RWPE2 (cell line): ENCODE measurements around the gene PPFIA2.
"Not testable (repeated sequence)": the region's sequence is repeated elsewhere in the genome, so short reads cannot be mapped to it uniquely, and the experiment has no call there.

Experiments
- ATAC-seq: fragments of 200-7000 bp; cut with Tn5 transposase; 3 replicates; pipeline ENCODE4 v1.9.1; 2021; ENCODE audit warnings: low read depth
- DNase-seq: peaks from one replicate; pipeline ENCODE4 v3.0.0-alpha.2; 2020; ENCODE audit warnings: low spot score
- H3K27ac ChIP-seq: fragments of 450-650 bp; 2 replicates; pipeline ENCODE4 v1.5.1; 2017; ENCODE audit warnings: mild to moderate bottlenecking; ENCODE audit not compliant: poor library complexity, severe bottlenecking
- H3K27me3 ChIP-seq: fragments of 250-450 bp; sonication (Bioruptor Pico); 2 replicates; pipeline ENCODE4 v1.5.1; 2021; ENCODE audit warnings: mild to moderate bottlenecking, moderate library complexity; ENCODE audit not compliant: insufficient read depth, poor library complexity, severe bottlenecking
- H3K36me3 ChIP-seq: fragments of 250-450 bp; sonication (Bioruptor Pico); 2 replicates; pipeline ENCODE4 v1.5.1; 2020; ENCODE audit warnings: low read depth, mild to moderate bottlenecking, moderate library complexity
- H3K4me1 ChIP-seq: fragments of 250-450 bp; sonication (Bioruptor Pico); 2 replicates; pipeline ENCODE4 v1.5.1; 2021; ENCODE audit warnings: mild to moderate bottlenecking, moderate library complexity; ENCODE audit not compliant: insufficient read depth, poor library complexity, severe bottlenecking
- H3K4me3 ChIP-seq: fragments of 250-450 bp; sonication (Bioruptor Pico); 2 replicates; pipeline ENCODE4 v1.5.1; 2021; ENCODE audit warnings: mild to moderate bottlenecking, moderate library complexity; ENCODE audit not compliant: severe bottlenecking
- H3K9me3 ChIP-seq: fragments of 250-450 bp; sonication (Bioruptor Pico); 2 replicates; pipeline ENCODE4 v1.5.1; 2021; ENCODE audit warnings: mild to moderate bottlenecking, moderate library complexity; ENCODE audit not compliant: severe bottlenecking
- TF ChIP-seq, protein P1 (sequence below): fragments of 450-650 bp; IDR thresholded peaks from one replicate; pipeline ENCODE4 v1.5.1; 2017; ENCODE audit warnings: mild to moderate bottlenecking, moderate library complexity; ENCODE audit not compliant: poor library complexity, severe bottlenecking

Gene PPFIA2

GRCh38 chr12:81596558-81596957 is 162.6 kb downstream of the PPFIA2 start:
- Histone ChIP-seq H3K27ac (no peak overlapping the region), H3K4me1 (no peaks in the 10 kb centered on the region), H3K27me3 (no peaks in the 10 kb centered on the region), H3K4me3 (no peak overlapping the region), H3K9me3 (no peaks in the 10 kb centered on the region), H3K36me3 (no peaks in the 10 kb centered on the region)
- ATAC-seq (no peak), DNase-seq (no peak)
- TF ChIP-seq, protein P1, sequence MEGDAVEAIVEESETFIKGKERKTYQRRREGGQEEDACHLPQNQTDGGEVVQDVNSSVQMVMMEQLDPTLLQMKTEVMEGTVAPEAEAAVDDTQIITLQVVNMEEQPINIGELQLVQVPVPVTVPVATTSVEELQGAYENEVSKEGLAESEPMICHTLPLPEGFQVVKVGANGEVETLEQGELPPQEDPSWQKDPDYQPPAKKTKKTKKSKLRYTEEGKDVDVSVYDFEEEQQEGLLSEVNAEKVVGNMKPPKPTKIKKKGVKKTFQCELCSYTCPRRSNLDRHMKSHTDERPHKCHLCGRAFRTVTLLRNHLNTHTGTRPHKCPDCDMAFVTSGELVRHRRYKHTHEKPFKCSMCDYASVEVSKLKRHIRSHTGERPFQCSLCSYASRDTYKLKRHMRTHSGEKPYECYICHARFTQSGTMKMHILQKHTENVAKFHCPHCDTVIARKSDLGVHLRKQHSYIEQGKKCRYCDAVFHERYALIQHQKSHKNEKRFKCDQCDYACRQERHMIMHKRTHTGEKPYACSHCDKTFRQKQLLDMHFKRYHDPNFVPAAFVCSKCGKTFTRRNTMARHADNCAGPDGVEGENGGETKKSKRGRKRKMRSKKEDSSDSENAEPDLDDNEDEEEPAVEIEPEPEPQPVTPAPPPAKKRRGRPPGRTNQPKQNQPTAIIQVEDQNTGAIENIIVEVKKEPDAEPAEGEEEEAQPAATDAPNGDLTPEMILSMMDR = no peak

GRCh38 chr12:81591256-81591655 is 167.9 kb downstream of the PPFIA2 start:
- TF ChIP-seq, protein P1 = no peak
- H3K4me1 ChIP-seq = no peaks in the 10 kb centered on the region
- no peak overlapping the region for H3K27ac ChIP-seq
- no peaks in the 10 kb centered on the region for H3K36me3 ChIP-seq
- ATAC-seq (no peak), DNase-seq (no peak)
- no peak overlapping the region for H3K4me3 ChIP-seq
- H3K9me3 ChIP-seq = no peaks in the 10 kb centered on the region
- H3K27me3 ChIP-seq = no peaks in the 10 kb centered on the region

GRCh38 chr12:81590703-81591102 is 168.4 kb downstream of the PPFIA2 start:
- H3K4me1 ChIP-seq, H3K27ac ChIP-seq, ATAC-seq, H3K36me3 ChIP-seq, H3K4me3 ChIP-seq, H3K27me3 ChIP-seq, H3K9me3 ChIP-seq, DNase-seq: not testable (repeated sequence)

DNA sequence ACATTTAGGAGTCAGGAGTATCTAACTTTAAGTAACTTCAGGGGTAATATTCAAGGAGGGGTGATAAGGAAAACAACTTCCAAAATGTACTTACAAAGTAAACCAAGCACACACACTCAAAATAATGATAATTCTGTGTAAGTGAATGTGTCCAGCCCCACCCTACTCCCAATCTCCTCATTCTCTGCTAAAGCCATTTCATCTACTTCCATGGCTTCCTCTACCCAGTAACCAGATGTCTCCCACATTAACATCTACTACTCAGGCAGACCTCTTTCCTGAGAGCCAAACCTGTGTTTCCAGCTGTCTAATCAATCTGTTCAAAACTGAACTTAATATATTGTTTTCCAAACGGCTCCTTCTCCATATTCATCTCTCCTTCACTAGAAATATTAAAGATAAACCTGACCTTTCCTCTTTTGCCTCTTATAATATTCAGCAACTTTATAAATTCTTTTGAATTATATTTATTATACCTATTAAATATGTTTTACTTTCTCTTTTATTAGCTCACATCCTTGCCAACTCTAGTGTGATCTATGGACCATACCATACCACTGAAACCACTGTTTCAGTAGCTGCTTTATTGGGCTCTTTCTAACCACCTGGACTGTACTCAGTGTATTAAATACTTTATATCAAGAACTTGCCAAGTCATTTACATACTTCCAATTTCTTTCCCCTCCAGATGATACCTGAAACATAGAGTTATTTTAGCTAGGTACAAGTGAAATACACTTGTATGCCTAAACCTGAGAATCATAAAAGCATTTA is 170.7 kb downstream of the PPFIA2 start:
- no peaks in the 10 kb centered on the region for H3K9me3 ChIP-seq
- ATAC-seq (no peak), DNase-seq (no peak)
- H3K27ac ChIP-seq = no peak overlapping the region
- TF ChIP-seq, protein P1 = no peak
- H3K27me3 ChIP-seq = no peaks in the 10 kb centered on the region
- no peaks in the 10 kb centered on the region for H3K36me3 ChIP-seq
- H3K4me3 ChIP-seq = no peak overlapping the region
- H3K4me1 ChIP-seq = no peaks in the 10 kb centered on the region

DNA sequence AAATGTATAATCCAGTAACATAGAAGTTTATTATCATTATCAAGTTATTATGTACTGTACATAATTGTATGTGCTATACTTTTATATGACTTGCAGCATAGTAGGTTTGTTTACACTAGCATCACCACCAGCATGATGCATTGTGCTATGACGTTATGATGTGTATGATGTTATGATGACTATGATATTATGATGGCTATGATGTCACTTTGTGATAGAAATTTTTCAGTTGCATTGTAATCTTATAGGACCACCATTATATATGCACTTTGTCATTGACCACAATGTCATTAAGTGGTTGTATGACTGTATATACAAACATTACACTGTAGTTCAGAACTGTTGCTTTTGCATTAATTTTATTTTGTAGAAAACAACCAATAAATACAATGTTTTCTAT is 173.4 kb downstream of the PPFIA2 start:
- TF ChIP-seq, protein P1 = no peak
- no peak for DNase-seq
- H3K4me3 ChIP-seq = no peak overlapping the region
- no peaks in the 10 kb centered on the region for H3K9me3 ChIP-seq
- H3K27me3 ChIP-seq = no peaks in the 10 kb centered on the region
- no peaks in the 10 kb centered on the region for H3K4me1 ChIP-seq
- H3K27ac ChIP-seq = no peak overlapping the region
- no peaks in the 10 kb centered on the region for H3K36me3 ChIP-seq
- ATAC-seq = no peak
